Ascending aorta (tissue), 2 donors: ENCODE measurements around the gene VSIG10L2. TPM values are rescaled to one million over a fixed set of nuclear protein-coding genes. Genes with fewer than 3 reads are reported as not detected.

Source experiments
- DNase-seq, 2 donors: peaks; one replicate each; pipeline ENCODE4 v3.0.0-alpha.2; 2019; ENCODE audit warnings: low spot score in 2 of 2
- H3K27ac ChIP-seq, 2 donors: fragments of 200-600 bp; sonication (generic); one replicate each; pipeline ENCODE4 v1.5.1; 2016 to 2017; ENCODE audit warnings: mild to moderate bottlenecking in 1 of 2
- H3K27me3 ChIP-seq: fragments of 200-600 bp; sonication (generic); one replicate; pipeline ENCODE4 v1.5.1; 2017
- H3K36me3 ChIP-seq, 2 donors: fragments of 200-600 bp; sonication (generic); one replicate each; pipeline ENCODE4 v1.5.1; 2016
- H3K4me1 ChIP-seq, 2 donors: fragments of 200-600 bp; sonication (generic); one replicate each; pipeline ENCODE4 v1.5.1; 2016 to 2017; ENCODE audit warnings: mild to moderate bottlenecking in 1 of 2
- H3K4me3 ChIP-seq, 2 donors: fragments of 200-600 bp; sonication (generic); one replicate each; pipeline ENCODE4 v1.5.1; 2016 to 2017; ENCODE audit warnings: mild to moderate bottlenecking in 1 of 2
- H3K9me3 ChIP-seq, 2 donors: fragments of 200-600 bp; sonication (generic); one replicate each; pipeline ENCODE4 v1.5.1; 2016
- CTCF ChIP-seq, 3 experiments: fragments of 200-600 bp in 2 of 3; fragments of 450-650 bp in 1 of 3; sonication (generic) in 2 of 3; IDR thresholded peaks; one replicate each; pipeline ENCODE4 v1.5.1; 2016 to 2019; ENCODE audit warnings: antibody characterized with exemption in 3 of 3, mild to moderate bottlenecking in 1 of 3, moderate library complexity in 1 of 3
- intact Hi-C: fragments of 100-400 bp; cut with DNase I; formaldehyde crosslinking; loops from one replicate; pipeline ENCODE4 v1.15.1; 2023
- total RNA-seq: library from RNA; depleted of rRNA; stranded (reverse); fragments of >200 nt; gene quantifications from one replicate; pipeline ENCODE4 v1.1.0, GENCODE V29; 2016

VSIG10L2 gene
- total RNA-seq, 1 donor from 2014 or later = not detected

GRCh38 chr11:125941267-125941618, 4.6 kb upstream of the VSIG10L2 start:
- no peaks in the 10 kb centered on the region for H3K36me3 ChIP-seq
- TF ChIP-seq CTCF (IDR thresholded peaks at IDR 0.05) = no peak
- intact Hi-C loops = loop anchor here (5.0 kb wide), 1 partner anchor 251 kb away; no protein-coding TSS in a partner anchor
- H3K4me1 ChIP-seq = no peaks in the 10 kb centered on the region
- H3K27me3 ChIP-seq = no peaks in the 10 kb centered on the region
- H3K9me3 ChIP-seq = no peaks in the 10 kb centered on the region
- H3K4me3 ChIP-seq = no peak overlapping the region
- H3K27ac ChIP-seq = no peak overlapping the region
- DNase-seq = peak in 1 of 2 donors; percentile 21

GRCh38 chr11:125941619-125942611, 3.9 kb upstream of the VSIG10L2 start:
- intact Hi-C loops = loop anchor here (5.0 kb wide), 1 partner anchor 250 kb away; no protein-coding TSS in a partner anchor

GRCh38 chr11:125942771-125943428, 2.9 kb upstream of the VSIG10L2 start:
- H3K27me3 ChIP-seq = no peaks in the 10 kb centered on the region
- H3K36me3 ChIP-seq = no peaks in the 10 kb centered on the region
- H3K4me3 ChIP-seq = no peak overlapping the region
- intact Hi-C loops = loop anchor here (5.0 kb wide), 1 partner anchor 249 kb away; no protein-coding TSS in a partner anchor
- H3K4me1 ChIP-seq = no peaks in the 10 kb centered on the region
- H3K27ac ChIP-seq = no peak overlapping the region
- peak in 1 of 2 donors; percentile 52 for DNase-seq
- no peak for TF ChIP-seq CTCF (IDR thresholded peaks at IDR 0.05)
- no peaks in the 10 kb centered on the region for H3K9me3 ChIP-seq

More at GRCh38 chr11:125941619-125942611, 3.9 kb upstream of the VSIG10L2 start:
- no peak overlapping the region for H3K4me3 ChIP-seq
- no peaks in the 10 kb centered on the region for H3K9me3 ChIP-seq
- DNase-seq = no peak
- H3K27ac ChIP-seq = no peak overlapping the region
- no peaks in the 10 kb centered on the region for H3K27me3 ChIP-seq
- peak in 2 of 3 experiments; percentile 16 to 48 for TF ChIP-seq CTCF (IDR thresholded peaks at IDR 0.05)
- H3K36me3 ChIP-seq = no peaks in the 10 kb centered on the region
- no peaks in the 10 kb centered on the region for H3K4me1 ChIP-seq

- Histone ChIP-seq H3K27ac (no peak overlapping the region), H3K4me1 (no peaks in the 10 kb centered on the region), H3K27me3 (no peaks in the 10 kb centered on the region), H3K36me3 (no peaks in the 10 kb centered on the region), H3K4me3 (no peak overlapping the region), H3K9me3 (no peaks in the 10 kb centered on the region)
- DNase-seq = no peak
- TF ChIP-seq CTCF (IDR thresholded peaks at IDR 0.05) = no peak
- intact Hi-C loops = loop anchor here (5.0 kb wide), 1 partner anchor 248 kb away; no protein-coding TSS in a partner anchor
Measured at GRCh38 chr11:125943661-125944349, 2.0 kb upstream of the VSIG10L2 start.

GRCh38 chr11:125944350-125945010, 1.4 kb upstream of the VSIG10L2 start:
- DNase-seq = no peak
- Histone ChIP-seq H3K36me3 (no peaks in the 10 kb centered on the region), H3K9me3 (no peaks in the 10 kb centered on the region), H3K4me1 (no peaks in the 10 kb centered on the region), H3K27me3 (no peaks in the 10 kb centered on the region), H3K27ac (no peak overlapping the region), H3K4me3 (no peak overlapping the region)
- no peak for TF ChIP-seq CTCF (IDR thresholded peaks at IDR 0.05)
- intact Hi-C loops = loop anchor here (5.0 kb wide), 1 partner anchor 248 kb away; no protein-coding TSS in a partner anchor
